DMS53 treated with DMSO at 0.1 percent for 48 hours (cell line): Measurements from ENCODE around the gene DOCK3.
"Not testable (repeated sequence)": the region's sequence is repeated elsewhere in the genome, so short reads cannot be mapped to it uniquely, and the experiment has no call there.

Experiments used
- DNase-seq: peaks from one replicate; lab custom pipeline; 2025; ENCODE audit not compliant: unreplicated experiment; lab: John Stamatoyannopoulos, UW

Gene DOCK3

DNA sequence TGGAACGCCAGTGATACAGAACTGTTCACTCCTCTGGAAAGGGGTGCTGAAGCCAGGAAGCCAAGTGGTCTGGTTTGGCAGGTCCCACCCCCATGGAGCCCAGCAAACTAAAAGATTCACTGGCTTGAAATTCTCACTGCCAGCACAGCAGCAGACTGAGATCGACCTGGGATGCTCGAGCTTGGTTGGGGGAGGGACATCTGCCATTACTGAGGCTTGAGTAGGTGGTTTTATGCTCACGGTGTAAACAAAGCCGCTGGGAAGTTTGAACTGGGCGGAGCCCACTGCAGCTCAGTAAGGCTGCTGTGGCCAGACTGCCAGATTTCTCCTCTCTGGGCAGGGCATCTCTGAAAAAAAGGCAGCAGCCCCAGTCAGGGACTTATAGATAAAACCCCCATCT lies 417.4 kb downstream of the DOCK3 start:
- DNase-seq = not testable (repeated sequence)

DNA sequence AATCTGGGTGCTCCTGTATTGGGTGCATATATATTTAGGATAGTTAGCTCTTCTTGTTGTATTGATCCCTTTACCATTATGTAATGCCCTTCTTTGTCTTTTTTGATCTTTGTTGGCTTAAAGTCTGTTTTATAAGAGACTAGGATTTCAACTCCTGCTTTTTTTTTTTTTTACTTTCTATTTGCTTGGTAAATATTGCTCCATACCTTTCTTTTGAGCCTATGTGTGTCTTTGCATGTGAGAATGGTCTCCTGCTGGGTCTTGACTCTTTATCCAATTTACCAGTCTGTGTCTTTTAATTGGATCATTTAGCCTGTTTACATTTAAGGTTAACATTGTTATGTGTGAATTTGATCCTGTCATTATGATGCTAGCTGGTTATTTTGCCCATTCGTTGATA lies 420.1 kb downstream of the DOCK3 start:
- not testable (repeated sequence) for DNase-seq

DNA sequence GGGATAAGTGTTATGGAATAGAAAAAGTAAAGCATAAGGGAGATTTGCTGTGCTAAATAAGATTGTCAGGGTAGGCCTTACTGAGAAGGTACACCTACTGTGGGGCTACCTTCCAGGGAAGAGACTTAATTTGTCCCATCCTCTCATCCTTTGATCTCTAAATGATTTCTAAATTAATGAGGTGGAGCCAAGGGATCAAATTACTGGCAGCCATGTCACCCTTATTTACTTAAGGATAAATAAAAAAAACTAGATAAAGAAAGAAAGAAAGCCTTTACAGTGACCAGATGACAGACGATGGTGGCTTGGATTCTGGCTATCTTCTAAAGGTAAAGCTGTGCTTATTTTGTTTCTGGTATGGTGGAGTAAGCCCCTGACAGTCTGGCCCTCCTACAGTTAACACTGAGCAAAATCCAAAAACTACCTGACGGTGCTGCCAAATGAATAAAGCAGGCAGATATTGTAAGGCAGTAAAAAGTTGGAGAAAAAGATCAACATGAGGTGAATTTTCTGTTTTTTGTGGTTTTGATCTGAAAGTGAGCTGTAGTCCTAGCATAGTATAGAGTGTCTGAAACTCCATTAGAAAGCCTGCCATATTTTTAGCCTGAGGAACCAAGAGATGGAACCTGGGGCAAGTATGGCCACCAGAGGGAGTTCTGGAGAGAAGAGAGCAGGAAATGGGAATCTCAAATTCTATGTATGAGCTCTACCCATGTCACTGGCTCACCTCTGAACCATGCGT lies 425.2 kb downstream of the DOCK3 start:
- peak; percentile 28 for DNase-seq

DNA sequence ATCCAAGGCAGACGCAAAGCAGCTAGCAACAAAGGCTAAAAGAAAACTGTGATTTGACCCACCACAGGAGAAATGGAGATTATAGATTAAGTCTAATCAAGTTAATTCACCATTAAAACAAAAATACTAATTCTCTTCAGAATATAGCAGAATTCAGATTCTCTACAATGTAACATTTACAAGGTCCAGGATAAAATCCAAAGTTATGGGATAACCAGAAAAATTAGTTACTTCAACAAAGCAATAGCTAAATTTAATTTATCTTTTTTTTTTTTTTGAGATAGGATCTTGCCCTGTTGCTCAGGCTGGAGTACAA lies 425.8 kb downstream of the DOCK3 start:
- no peak for DNase-seq

DNA sequence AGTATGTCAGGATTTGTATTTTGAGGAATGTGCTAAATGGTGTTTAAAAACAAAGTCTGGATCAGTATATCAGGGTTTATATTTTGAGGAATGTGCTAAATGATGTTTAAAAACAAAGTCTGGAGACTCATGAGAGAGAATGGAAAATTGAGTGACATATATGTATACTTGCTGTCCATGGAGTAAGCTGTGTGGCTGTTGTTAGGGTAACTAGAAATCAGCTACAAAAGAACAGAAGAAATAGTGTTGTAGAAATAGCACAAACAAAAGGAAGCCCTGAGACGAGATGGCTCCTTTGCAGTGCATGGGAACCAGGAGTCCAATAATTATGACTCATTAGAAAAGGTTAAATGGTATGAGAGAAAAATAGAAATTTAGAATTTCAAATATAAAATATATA lies 427.7 kb downstream of the DOCK3 start:
- DNase-seq = no peak

DNA sequence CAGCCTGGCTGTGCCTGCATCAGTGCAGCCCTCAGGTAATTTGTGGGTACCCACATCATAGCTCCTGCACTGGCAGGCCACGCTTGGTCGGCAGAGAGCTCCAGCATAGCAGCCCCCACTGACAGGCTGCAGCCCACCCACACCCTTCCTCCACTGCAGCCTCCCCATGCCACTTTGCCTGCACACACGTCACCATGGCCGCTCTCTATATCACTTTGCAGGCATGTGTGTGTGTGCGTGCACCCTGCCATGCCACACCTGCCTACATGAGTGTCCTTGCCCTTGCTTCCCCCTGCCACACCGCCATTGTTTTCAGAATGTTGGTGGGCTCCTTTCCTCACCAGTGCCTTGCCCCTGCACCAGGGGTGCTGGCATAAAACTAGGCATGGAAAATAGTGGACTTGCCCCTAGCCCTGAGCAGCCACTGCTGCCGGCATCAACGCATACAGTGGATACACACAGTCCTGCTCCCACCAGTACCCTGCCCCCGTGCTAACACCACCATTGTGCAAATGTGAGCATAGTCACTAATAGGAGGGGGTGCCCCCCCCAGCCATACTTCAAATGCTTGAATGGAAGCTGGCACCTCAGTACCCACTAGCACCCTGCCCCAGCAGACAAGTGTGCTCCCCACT lies 431.6 kb downstream of the DOCK3 start:
- no peak for DNase-seq

DNA sequence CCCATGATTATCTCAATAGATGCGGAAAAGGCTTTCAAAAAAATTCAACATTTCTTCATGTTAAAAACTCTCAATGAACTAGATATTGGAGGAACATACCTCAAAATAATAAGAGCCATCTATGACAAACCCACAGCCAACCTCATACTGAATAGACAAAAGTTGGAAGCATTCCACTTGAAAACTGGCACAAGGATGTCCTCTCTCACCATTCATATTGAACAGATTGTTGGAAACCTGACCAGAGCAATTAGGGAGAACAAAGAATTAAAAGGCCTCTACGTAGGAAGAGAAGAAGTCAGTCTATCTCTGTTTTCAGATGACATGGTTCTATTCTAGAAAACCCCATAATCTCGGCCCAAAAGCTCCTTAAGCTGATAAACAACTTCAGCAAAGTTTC lies 435.9 kb downstream of the DOCK3 start:
- no peak for DNase-seq

DNA sequence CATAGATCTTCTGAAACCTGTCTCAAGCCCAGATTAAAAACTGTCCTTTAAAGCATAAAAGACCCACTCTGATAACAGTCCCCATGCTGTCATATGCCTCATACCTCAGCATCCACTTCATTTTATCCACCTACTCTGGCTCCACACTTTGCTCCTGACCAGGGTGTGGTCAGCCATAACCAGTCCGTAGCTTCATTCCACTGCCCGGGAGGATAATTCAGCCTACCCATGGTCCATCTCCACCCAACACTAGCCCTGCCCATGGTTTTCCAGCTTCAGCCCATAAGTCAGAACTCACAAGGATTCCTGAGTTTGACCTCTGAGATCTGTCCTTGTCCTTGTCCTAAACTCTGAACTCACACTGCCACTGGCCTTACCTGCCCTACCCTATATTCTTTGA lies 448.2 kb downstream of the DOCK3 start:
- no peak for DNase-seq

DNA sequence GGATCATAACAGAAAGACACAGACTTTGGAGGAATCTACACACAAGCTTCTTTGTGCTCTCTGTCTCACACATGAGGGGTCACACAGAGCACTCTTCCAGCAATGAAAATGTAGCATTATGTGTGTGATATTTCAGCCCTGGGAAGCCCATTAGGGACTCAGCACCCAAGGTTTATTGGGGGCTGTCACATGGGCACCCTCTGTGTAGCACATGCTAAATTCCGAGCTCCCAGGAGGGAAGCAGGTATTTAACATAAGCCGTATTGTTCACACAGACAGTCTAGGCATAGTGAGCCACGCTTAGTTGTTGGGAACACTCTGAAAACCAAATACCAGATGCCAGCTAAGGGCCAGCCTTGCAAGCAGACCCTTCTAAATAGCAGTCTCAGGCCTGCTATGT lies 448.8 kb downstream of the DOCK3 start:
- DNase-seq = no peak

DNA sequence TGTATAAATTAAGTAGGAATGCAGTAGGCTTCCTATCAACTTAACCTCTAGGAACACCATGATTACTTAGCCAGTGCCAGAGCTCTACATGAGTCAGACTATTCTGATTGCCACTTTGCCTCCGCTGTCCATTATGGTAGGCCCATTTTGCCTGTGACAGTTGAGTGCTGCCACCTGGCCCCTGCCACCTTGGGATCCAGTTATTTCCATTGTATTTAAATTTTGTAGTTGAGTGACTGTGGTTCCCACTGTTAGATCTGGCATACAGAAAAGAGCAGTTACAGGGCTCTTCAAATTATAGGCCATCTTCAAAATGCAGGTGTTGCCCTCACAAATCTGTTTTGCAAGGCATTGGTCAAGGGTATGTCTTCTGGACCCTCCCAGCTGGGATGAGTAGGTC lies 456.9 kb downstream of the DOCK3 start:
- not testable (repeated sequence) for DNase-seq

DNA sequence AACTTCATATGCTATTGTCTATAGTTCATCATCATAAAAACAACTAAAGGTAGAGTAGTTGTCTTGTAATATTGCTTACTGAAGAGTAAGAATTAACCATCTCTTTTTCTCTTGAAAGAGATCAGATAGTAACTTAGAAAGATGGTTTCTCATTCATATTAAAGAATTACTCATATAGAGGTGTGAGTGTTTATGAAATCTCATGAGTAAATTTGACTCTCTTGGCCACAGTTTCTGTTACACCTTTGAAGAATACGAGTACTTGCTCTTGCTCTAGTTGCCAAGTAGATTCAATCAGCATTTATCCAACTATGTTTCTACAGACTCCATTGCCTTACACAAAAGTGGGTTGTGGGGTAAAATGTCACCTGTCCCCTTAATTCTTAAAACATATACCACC lies 463.0 kb downstream of the DOCK3 start:
- DNase-seq = no peak

DNA sequence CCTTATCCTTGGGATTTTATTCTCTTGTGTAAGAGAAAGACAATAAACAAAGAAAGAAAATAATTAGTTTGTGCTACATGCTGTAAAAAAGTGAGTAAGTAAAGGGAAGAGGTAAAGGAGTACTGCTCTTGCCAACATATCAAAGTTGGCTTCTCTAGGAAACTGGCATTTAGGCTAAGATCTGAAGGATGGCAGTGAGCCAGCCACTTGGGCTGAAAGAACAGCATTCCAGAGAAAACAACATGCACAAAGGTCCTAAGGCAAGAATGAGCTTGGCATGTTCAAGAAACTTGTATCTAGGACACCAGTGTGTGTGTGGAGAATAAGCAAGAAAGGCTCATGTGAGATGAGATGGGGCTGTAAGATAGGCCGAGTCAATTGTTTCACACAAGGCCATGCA lies 464.9 kb downstream of the DOCK3 start:
- DNase-seq = no peak

DNA sequence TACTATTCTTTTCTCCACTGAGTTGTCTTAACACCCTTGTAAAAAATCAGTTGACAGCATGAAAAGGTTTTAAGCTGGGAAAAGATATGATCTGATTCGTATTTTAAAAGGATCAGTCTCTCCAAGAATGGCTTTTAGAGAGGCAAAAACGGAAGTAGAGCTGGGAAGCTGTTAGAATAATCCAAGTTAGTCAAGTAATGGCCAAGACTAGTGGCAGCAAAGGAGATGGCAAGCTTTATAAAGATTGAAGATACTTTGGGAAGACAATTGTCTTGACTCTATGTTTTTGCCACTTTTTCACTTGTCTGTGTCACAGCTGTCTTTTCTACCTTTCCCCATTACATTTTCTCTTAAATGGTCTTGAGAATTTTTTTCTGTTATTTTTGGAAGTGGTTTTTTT lies 466.8 kb downstream of the DOCK3 start:
- no peak for DNase-seq

DNA sequence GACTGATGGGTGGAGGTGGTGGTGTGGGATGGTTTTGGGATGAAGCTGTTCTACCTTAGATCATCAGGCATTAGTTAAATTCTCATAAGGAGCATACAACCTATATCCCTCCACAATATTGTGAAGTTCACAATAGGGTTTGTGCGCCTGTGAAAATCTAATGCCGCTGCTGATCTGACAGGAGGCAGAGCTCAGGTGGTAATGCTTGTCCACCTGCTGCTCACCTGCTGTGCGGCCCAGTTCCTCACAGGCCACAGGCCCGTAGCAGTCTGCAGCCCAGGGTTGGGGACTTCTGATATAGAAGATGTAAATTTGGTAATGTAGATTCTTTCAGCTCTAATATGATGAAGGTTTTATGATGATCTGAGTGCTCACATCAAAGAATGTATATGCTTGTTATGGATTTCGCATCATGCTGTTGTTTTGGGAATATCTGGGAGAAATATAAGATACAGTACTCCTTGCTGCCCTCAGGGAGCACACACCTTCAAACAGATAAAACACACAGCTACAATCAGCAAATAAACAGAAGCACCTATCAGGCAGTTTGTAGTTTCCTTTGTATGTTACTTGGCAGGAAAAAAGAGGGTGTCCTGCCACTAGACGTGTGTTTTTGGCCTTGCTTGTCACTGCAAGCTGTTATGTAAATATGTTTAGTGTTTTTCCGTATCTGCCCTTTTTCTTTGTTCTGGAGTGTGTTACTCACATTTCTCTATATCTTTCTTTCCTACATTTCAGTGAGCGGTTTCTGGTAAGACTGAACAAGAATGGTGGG lies 471.3 kb downstream of the DOCK3 start:
- no peak for DNase-seq

DNA sequence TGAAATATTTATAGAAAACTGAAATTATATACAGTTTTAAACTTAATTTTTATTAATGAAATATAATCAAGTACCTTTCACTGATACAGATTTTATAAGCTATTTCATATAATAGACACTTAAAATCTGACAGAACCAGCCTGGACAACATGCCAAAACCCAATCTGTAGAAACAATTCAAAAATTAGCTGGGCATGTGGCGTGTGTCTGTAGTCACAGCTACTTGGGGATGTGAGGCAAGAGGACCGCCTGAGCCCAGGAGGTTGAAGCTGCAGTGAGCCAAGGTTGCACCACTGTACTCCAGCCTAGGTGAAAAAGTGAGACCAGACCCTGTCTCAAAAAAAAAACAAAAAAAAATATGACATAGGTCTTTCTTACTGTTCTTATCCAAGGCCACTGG lies 472.1 kb downstream of the DOCK3 start:
- no peak for DNase-seq

DNA sequence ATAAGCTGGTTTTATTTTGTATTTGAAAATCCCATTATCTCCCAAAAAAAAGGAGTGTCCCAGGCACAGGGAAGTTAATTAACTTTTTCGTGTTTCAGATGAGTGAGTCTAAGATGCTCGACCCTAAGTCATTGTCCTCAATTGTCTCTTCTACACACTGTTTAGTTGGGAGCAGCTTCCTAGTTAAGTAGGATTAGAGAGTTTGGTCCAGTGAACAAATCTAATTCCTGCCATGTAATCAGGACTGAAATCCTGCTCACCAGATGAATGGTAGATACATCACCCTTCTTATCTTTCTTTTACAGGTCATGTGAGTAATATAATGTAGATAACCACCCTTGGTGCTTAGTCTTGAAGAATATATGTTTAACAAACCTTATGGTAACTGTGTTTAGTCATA lies 481.4 kb downstream of the DOCK3 start:
- DNase-seq = no peak

DNA sequence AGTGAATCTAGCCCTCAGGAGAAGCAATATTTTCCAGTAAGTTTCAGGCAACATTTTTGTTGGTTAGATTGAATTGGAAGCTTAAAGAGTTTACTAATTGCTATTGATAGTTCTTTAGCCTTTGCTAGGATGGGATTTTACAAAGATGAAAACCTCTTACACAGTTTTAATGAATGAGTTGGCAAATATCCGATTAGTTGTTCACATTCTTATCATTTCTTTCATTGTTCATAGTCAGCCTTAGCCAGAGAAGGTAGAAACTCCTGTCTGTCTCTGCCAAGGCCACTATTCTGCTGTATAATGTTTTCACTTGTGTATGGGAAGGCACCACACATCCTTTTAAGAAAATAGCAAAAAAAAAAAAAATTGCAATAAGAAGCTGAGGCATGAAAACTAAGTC lies 488.3 kb downstream of the DOCK3 start:
- DNase-seq = no peak

DNA sequence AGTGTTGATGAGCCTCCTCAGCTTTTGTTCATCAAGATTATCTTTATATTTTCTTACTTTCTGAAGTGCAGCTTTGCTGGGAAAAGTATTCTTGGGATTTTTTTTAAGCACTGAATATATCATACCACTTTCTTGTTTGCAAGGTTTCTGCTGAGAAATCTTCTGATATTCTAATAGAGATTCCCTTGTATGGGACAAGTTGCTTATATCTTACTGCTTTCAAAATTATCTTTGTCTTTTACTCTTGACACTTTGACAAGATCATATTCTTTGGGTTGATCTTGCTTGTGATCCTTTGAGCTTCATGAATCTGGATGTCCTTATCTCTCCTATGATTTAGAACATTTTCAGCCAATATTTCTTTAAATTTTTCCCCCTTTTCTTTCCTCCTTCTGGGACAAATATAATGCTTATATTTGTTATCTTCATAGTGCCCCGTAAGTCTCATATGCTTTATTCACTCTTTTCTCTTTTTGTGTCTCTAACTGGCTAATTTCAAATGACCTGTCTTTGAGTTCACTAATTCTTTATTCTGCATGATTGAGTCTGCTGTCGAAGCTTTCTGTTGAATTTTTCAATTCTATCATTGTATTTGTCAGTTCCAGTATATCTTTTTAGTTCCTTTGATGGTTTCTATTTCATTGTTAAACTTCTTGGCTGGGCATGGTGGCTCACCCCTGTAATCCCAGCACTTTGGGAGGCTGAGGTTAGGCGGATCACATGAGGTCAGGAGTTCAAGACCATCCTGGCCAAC lies 499.0 kb downstream of the DOCK3 start:
- no peak for DNase-seq

DNA sequence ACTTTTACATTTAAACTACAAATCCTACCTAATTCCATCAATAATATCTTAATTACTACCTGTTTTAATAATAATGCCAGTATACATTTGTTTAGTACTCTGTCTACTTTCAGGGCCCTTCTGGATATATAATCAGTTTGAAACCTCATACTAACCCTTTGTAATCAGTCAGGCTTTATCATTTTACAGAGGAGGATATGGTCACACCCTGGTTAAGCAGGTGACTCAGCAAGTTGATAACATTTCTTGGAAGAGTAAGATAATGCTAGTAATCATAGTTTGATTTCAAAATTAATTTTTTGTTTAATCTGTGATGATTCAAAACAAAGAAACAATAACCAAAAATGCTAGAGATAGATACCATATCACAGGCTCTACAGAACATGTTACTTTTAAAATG lies 502.2 kb downstream of the DOCK3 start:
- DNase-seq = no peak

DNA sequence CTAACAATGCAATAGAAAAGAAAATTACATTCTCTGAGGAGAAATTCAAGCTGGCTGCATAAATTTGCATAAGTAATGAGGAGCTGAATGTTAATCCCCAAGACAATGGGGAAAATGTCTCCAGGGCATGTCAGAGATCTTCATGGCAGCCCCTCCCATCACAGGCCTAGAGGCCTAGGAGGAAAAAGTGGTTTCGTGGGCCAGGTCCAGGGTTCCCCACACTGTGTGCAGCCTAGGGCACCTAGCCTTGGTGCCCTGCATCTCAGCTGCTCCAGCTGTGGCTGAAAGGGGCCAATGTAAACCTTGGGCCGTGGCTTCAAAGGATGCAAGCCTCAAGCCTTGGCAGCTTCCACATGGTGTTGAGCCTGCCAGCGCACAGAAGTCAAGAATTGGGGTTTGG lies 511.7 kb downstream of the DOCK3 start:
- DNase-seq = not testable (repeated sequence)

DNA sequence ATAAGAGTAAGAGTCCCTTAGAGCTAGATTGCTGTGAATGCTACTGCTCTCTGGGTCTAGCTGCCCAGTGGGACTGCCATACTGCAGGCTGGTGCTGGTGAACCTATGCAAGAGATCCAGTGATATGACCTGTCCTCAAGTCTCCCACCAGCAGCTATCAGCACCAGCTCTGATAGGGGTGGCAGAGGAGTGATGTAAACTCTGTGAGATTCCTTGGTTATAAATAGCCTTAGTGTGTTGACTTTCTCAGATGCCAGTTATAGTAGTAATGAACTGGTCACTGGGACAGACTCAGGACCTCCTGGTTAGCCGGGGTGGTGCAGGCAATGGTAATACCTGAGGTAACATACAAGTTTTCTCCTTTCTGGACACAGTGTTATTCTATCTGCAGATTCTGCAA lies 515.5 kb downstream of the DOCK3 start:
- no peak for DNase-seq

DNA sequence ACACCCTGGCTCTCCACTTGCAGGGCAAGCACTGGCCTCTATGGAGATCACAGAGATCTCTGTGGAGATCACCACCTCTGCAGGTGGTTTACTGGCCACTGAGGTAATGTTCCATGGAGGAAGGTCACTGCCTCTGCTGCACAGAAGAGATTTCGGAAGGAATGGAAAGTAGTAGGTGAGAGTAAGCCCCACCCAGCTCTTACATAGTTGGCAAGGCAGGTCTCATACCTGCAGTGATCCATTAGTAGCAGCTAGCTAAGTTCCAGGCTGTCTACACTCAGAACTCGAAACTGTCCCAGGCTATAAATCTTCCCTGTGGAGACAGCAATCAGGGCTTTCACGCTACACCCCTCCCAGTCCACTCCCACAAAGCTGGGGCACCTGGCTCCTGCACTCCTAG lies 516.1 kb downstream of the DOCK3 start:
- DNase-seq = no peak
